NT2/D1 (cell line): ENCODE results near the gene OR1I1.

ENCODE experiments used
- SUZ12 ChIP-seq: IDR thresholded peaks from 2 replicates; pipeline ENCODE4 v1.6.1; 2011; ENCODE audit not compliant: insufficient read length, insufficient read depth; ENCODE audit errors: extremely low read depth
- YY1 ChIP-seq: IDR thresholded peaks from 2 replicates; pipeline ENCODE4 v1.6.1; 2011; ENCODE audit not compliant: insufficient read length, insufficient read depth
- ZNF274 ChIP-seq: IDR thresholded peaks from 2 replicates; pipeline ENCODE4 v1.6.1; 2011; ENCODE audit warnings: mild to moderate bottlenecking, low read depth, low read length

- no peak for TF ChIP-seq ZNF274
- no peak for TF ChIP-seq YY1
- TF ChIP-seq SUZ12, result no peak
These were observed 39.2 kb upstream of the OR1I1 start for GRCh38 chr19:15042826-15043225.
